Measurements from ENCODE around the gene USPL1. TPM values are rescaled to one million over a fixed set of nuclear protein-coding genes. Genes with fewer than 3 reads are reported as not detected.

Gene USPL1
- total and polyA plus RNA-seq, 11 donors = 4.5 to 14.3 (median 10.1) TPM

- no peak for DNase-seq
- Histone ChIP-seq H3K9me3 (no peaks in the 10 kb centered on the region), H3K4me1 (peaks cover 0 to 32% (median 8%) of the 10 kb centered on the region in 12 donors), H3K4me3 (peak overlapping the region in 2 of 12 donors; percentile 8 to 31), H3K36me3 (no peaks in the 10 kb centered on the region), H3K27me3 (no peaks in the 10 kb centered on the region), H3K27ac (peak overlapping the region in 2 of 12 donors; percentile 5 to 39)
- ATAC-seq = peak; percentile 43 to 68 (median 48)
- TF ChIP-seq POLR2A (IDR thresholded peaks at IDR 0.05) (no peak), CTCF (IDR thresholded peaks at IDR 0.05) (no peak)
- 50 to 65% (median 57%) methylated on average over 8 of the region's 8 CpGs for WGBS, 4 donors
- intact Hi-C loops (cut with DNase I) = no loop called here
Measured at GRCh38 chr13:30697177-30697953, 79.6 kb downstream of the USPL1 start.

GRCh38 chr13:30697996-30698401 is 80.3 kb downstream of the USPL1 start:
- TF ChIP-seq CTCF (IDR thresholded peaks at IDR 0.05) (no peak), POLR2A (IDR thresholded peaks at IDR 0.05) (no peak)
- no peak for ATAC-seq
- Histone ChIP-seq H3K36me3 (no peaks in the 10 kb centered on the region), H3K9me3 (no peaks in the 10 kb centered on the region), H3K27me3 (no peaks in the 10 kb centered on the region), H3K27ac (peak overlapping the region in 1 of 12 donors; percentile 5), H3K4me3 (peak overlapping the region in 2 of 12 donors; percentile 8 to 31), H3K4me1 (peaks cover 0 to 32% (median 8%) of the 10 kb centered on the region in 12 donors)
- DNase-seq = no peak
- WGBS, 4 donors = 52 to 63% (median 57%) methylated on average over 7 of the region's 7 CpGs
- intact Hi-C loops (cut with DNase I) = no loop called here

- DNase-seq = no peak
- peaks cover 0 to 32% (median 8%) of the 10 kb centered on the region in 12 donors for H3K4me1 ChIP-seq
- no peaks in the 10 kb centered on the region for H3K9me3 ChIP-seq
- ATAC-seq = no peak
- H3K27ac ChIP-seq = peak overlapping the region in 1 of 12 donors; percentile 5
- WGBS, 4 donors = 85 to 92% (median 89%) methylated on average over 14 to 15 of the region's 15 CpGs
- H3K27me3 ChIP-seq = no peaks in the 10 kb centered on the region
- no peak overlapping the region for H3K4me3 ChIP-seq
- TF ChIP-seq CTCF (IDR thresholded peaks at IDR 0.05) = no peak
- TF ChIP-seq POLR2A (IDR thresholded peaks at IDR 0.05) = no peak
- H3K36me3 ChIP-seq = no peaks in the 10 kb centered on the region
- intact Hi-C loops (cut with DNase I) = no loop called here
Measured at GRCh38 chr13:30698488-30699005, 80.8 kb downstream of the USPL1 start.

GRCh38 chr13:30700364-30700763 is 82.6 kb downstream of the USPL1 start:
- H3K4me1 ChIP-seq = peaks cover 0 to 32% (median 8%) of the 10 kb centered on the region in 12 donors
- intact Hi-C loops (cut with DNase I) = no loop called here
- 58 to 71% (median 65%) methylated on average over 5 of the region's 5 CpGs for WGBS, 4 donors
- no peak overlapping the region for H3K27ac ChIP-seq
- no peaks in the 10 kb centered on the region for H3K27me3 ChIP-seq
- no peak for ATAC-seq
- H3K36me3 ChIP-seq = no peaks in the 10 kb centered on the region
- H3K9me3 ChIP-seq = no peaks in the 10 kb centered on the region
- no peak overlapping the region for H3K4me3 ChIP-seq
- DNase-seq = no peak
- no peak for TF ChIP-seq POLR2A (IDR thresholded peaks at IDR 0.05)
- no peak for TF ChIP-seq CTCF (IDR thresholded peaks at IDR 0.05)
